HG03575 (cell line): ENCODE results near the gene ANTXR1.

ENCODE experiments used
- ATAC-seq: cut with Tn5 transposase; IDR thresholded peaks from one replicate; pipeline ENCODE4 v1.9.1; 2021; ENCODE audit not compliant: unreplicated experiment, insufficient number of reproducible peaks, low FRiP score; ENCODE audit errors: extremely low read depth

Gene ANTXR1

DNA sequence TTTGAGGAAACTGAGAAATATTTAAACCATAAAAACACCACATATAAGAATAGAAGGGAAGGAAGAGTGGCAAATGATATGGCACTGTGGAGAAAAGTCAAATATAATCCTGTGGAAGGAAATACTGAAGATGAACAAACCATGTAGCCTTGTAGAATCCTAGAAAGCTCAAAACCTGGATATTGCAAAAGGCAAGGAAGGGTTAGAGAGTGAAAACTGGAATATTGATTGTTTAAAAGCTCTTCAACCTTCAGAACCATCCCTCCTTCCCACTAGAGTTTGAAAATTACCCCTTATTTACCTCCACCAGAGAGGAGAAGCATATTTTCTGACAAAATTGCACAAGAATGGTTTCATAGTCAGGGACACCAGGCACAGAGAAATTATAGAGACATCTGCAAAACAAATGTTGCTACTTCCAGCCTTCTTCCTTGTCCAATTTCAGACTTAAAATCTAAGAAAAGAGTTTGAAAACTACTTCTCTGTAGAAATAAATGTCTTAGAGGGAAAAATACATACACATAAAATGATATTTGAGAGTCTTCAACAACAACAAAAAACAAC is 48.0 kb downstream of the ANTXR1 start:
- ATAC-seq, result no peak

DNA sequence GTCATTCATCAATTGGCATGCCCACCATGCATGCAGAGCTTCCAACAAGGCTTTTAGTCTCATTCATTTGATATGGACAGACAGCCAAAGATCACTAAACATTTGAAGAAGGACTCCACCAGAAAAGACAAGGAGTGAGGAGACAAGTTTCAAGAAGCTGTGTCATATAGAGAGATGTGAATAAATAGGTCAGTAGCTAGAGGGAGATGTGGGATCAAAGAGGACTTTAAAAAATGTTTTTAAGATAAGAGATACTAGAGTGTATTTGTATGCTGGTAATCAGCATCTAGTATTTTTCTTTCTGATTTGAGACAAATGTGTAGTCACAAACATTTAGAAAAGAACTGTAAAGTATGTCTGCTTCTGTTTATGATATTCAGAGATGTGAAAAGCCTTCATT is 48.5 kb downstream of the ANTXR1 start:
- ATAC-seq, result no peak

DNA sequence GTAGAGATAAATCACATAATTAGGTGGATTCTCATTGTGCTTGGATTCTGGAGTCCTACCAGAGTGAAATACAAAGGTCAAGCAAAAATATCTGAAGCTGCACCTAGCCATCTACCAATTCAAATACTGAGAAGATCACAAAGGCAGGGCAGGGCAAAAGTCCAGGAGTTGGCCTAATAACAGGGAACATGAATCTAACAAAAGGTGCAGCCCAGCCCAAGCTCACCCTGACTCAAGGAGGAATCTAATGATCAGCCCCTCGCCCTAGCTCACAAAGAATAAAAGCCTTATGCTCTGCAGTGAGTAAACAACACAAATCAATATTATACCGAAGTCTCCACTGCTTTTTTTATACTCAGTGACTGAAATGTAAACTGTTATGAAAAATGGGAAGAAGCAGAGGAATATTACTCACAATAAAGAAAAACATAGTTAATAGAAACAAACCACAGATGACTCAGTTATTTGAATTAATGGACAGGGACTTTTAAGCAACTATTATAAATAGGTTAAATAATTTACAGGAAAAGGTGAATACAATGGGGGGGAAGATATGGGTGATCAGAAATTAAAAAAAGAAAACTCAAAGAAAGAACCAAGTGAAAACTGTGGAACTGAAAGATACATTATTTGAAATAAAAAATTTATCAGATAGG is 49.5 kb downstream of the ANTXR1 start:
- no peak for ATAC-seq

DNA sequence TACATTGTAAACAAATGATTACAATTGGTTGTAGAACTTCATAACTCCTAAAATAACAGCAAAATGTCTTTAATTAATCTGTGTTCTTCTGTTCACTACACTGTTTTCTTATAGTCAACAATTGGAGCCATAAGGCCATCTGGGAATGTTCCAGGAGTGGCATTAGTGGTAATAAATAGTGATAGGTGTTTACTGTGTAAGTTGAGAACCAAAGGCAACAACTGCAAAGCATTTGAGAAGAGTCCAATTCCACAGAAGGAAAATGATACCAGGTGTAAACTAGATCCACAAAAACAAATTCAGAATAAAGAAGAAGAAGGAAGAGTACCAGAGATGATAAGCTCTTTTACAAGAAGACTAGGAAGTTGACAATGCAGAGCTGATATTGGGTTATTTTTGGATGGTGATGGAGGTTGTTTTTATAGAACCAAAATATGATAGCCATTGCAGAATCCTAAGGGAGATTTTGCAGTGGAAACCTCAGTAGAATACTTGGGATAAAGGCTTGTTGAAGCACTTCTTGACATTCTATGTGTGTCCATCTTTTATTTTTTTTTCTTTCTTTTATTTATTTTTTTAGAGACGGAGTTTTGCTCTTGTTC is 52.9 kb downstream of the ANTXR1 start:
- ATAC-seq, result no peak

DNA sequence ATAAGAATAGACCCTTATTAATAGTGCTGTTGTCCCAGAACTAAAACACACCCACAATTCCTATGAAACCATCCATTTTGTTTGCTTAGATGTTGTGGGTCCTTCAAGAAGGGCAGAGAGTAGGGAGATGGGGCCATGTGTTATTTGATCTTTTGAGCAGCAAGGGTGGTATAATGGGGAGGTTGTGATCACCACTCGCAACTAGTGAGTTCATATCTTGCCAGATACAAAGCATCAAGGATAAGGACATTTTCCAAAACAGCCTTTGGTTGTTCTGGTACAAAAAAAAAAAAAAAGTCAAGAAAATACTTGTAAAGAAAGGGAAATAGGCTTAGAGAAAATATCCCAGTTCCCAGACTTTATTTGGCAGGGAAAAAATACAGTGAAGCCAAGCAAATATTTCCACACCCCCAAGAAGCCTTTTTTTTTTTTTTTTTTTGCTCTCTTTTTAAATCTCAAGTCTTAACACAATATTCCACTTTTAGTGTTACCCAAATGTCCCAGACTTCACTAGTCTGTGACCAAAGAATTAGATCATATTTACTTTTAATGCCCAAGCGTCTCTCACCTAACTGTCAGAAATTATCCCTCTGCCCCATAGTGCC is 54.1 kb downstream of the ANTXR1 start:
- no peak for ATAC-seq

DNA sequence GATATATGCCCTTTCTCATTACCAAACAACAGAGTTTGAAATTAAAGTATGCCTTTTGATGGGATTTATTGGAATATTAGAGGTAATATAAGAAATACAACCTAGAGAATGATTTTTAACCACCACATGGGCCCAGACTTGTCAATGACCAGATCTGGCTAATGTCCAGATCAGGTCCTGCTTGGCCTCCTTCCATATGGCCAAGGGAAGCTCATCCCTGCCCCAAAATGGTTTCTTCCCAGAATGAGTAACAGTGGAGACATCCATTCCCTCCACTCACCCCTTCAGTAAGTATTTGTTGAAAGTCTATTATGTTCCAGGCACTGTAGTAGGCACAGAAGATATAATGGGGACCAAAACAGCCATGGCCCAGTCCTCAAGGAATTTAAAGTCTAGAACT is 54.9 kb downstream of the ANTXR1 start:
- ATAC-seq, result no peak

DNA sequence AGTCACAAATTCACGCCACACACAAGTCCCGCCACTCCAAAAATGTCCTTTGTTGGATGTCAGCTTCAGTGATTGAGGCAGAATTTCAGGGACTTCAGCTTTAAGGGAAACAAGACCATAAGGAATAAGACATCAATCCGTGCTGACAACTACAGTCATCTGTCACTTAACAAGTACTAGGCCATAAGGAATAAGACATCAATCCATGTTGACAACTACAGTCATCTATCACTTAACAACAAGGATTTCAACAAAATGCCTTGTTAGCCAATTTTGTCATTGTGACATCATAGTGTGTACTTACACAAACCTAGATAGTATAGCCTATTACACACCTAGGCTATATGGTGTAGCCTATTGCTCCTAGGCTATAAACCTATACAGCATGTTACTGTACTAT is 58.0 kb downstream of the ANTXR1 start:
- no peak for ATAC-seq

DNA sequence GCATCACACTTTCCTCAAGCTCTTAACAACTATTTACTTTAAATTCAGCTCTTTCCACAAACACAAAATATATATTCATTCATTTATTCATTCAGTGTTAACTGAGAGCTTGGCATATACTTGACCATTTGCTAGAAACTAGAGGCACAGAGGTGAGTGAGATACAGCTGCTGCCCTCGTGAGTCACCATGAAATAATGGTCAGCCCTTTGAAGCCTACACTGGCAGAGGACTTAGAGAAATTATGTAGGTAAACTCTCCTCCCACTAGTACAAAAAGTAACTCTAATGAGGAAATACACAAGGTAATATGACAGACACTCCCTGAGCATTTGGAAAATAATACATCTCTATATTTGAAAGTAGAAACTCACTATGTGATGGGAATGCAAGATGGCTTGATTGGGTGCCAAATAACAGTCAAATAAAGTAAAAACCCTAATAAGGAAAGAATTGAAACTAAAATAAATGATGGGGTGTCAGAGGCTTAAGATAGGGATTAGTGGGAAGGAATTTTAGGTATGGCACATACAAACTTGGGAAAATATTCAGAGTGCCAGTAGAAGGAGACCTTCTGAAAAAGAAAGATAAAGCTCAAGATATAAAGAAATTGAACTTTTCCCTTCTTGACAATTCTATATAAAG is 61.1 kb downstream of the ANTXR1 start:
- no peak for ATAC-seq

DNA sequence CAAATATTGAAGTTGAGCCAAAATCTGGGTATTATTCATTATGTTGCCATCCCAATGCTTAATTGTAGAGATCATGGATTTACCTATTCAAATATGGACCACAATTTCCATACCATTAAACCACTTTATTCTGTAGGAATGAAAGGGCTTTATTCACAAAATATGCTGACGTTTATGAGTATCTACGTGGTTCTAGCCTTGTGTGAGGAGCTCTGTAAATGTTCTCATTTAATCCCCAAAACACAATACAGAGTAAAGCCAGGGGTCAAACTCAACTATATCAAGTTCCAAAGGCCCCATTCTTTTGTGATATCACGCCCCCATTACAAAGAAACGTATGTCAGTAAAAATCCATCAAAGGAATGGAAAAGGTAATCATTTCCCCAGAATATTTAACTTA is 61.9 kb downstream of the ANTXR1 start:
- no peak for ATAC-seq

DNA sequence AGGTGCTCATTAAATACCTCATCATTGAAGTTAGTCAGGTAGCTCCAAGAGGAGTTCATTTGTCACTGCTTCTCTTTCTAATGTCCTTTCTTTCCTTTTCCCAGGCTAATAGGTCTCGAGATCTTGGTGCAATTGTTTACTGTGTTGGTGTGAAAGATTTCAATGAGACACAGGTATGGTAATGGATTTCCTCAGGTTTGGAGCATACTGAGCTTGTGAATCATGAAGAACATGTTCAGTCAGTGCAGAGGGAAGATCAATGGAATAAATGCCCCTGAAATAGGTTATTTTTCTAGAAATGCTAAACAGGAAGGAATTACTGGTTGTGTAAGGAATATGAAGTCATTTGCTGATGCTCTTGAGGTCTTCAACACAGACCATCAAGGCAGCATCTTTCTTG is 62.5 kb downstream of the ANTXR1 start:
- ATAC-seq, result no peak

DNA sequence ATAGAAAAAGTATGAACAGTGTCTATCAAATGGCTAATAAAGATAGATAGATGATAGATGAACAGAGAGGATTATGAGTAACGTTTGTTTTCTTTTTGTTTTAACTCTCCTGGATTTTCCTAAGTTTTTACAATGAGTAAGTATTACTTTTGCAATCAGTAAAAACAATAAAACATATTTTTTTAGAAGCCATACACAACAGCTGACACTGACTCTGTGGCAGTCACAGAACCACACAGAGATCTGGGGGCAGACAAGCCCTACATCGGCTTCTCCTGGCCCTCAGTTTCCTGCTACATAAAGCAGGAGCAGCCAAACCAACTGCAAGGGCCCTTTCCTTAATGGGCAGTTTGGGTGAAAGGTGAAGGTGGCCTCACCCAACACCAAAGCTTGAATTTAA is 63.6 kb downstream of the ANTXR1 start:
- no peak for ATAC-seq

DNA sequence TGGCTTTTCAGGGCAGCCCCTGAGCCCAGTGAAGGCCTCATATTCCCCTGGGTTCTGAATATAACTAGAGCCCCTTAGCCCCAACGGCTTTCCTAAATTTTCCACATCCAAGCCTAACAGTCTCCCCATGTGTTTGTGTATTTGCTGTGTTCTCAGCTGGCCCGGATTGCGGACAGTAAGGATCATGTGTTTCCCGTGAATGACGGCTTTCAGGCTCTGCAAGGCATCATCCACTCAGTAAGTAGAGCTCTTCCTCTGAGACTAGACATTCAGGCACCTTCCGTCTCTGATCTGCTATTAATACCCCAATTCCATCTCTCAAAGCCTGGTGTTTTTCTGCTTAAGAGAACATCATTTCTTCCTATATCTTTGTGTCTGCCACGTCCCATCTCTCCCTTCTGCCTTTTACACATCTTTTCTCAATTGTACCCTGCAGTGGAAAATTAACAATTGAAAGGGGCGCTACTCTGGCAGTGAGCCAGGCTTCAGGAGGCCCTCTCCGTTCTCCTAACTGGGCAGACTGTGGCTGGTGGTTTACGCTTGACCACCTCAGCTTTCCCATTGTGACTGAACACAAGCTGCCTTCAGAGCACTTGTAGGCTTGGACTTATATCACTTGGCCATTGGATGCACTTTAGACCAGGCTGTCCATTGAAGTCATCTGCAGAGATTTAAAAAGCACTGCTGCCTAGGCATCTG is 64.4 kb downstream of the ANTXR1 start:
- no peak for ATAC-seq

DNA sequence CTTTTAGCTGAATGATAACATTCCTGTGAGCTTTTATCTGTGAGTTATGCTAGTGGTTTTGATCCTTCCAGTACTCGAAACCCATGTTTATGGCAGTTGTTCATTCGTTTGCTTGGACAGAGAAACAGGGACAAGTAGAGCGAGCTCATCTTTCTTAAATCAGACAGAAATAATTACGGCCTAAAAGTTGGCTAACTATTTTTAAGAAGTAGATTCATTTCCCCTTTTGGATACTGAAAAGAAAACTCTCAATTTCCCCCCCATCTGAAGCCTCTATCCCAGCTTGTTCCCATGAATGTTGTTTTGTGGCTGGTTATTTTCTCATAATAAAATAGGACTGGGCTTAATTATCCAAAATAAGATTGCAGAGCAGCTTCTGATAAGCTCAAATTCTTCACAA is 67.1 kb downstream of the ANTXR1 start:
- ATAC-seq, result no peak

DNA sequence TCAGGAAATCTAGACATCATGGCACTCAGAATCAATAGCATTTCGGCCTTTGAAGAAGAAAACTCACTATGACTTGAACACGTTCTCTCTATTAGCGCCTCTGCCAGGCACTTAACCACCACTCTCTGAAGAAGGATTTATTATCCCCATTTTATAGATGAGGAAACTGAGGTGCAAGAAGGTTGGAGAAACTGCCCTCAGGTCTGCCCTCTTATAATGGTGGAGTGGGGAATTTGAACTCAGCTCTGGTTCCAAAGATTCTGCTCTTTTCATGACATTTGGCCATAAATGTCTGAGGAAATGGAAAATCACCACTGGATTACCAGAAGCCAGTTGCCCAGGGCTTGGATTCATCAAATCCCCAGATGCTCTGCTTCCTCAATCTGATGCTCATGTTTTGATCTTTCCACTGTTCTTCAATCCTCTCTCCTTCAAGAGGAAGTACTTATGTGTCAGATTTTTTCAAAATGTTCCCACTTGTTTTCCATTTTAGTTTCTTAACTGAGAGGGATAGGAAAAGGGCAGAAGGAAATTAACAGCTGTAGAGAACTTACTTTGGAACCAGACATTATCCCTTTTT is 68.1 kb downstream of the ANTXR1 start:
- no peak for ATAC-seq

DNA sequence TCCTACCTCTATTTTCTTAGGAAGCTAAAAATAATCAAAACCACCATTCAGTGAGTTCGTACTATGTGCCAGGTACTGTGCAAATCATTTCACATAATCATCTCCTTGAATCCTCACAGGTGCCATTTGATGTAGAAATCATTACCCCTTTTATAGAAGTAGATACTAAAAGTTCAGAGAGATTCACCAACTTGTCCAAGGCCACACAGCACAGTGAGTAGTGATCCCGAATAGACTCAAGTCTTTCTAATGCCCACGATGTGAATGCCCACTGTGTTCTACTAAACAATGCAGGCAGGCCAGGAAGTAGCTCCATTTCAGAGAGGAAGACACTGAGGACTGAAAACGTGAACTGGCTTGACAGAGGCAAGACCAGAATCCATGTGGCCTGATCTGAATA is 68.8 kb downstream of the ANTXR1 start:
- ATAC-seq, result no peak

DNA sequence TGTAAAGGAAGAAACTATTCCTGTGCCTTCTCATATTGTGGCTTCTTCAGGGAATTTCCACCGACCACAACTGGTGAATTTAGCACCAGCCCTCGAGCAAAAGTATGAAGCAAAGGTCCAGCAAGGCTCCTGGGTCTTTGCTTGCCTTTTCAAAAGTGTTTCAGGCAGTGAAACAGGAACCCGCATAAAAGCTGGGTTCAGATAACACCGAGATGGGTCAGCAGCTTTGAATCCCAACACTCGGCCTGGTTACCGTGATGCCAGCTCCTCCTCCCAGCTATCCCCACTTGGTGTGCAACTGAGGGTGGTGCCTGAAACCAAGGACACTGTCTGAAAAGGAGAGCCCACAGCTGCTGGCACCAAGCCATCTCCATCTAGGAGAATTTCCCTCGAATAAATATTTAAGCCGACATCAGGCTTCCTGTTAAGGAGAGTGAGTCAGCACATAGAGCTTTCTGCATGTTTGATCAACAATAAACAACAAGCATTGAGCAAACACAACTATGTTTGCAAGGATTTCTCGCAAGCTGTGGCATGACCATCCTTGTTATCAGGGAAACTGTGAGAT is 69.5 kb downstream of the ANTXR1 start:
- no peak for ATAC-seq

DNA sequence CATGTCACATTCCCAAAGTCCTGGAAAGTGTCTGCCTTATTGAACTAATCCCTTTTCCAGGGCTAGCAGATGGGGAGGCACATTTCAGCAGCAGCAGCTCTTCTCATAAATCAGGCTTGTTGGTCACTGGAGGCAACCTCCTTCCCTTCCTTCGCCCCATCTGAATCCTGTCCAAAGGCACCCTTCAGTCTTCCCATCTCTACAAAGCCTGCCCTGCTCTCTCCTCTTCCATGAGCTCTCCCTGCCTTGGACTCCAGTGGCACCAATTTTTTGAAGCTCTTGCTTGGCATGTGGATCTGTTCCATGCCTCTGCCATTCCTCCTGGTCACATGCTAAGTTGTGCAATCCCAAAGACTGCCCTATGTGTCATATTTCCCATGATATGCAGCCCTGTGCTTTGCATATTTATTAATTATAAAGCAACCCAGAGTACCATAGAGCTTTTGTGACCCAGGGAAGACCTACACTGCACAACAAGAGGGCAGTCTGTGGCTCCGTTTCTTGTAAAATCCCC is 70.3 kb downstream of the ANTXR1 start:
- no peak for ATAC-seq

DNA sequence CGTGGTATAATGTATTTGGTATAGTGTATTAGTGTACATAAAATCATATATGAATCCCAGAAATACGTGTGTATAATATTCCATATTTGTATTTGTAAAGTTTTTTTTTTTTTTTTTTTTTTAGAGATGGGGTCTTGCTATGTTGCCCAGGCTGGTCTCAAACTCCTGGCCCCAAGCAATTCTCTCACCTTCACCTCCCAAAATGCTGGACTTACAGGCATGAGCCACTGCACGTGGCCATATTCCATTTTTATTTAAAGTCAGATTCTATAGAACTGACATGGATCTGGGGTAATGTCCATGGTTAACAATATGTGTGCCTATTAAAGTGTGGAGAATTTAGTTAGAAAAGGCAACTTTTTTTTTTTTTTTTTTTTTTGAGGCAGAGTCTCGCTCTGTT is 71.5 kb downstream of the ANTXR1 start:
- no peak for ATAC-seq

DNA sequence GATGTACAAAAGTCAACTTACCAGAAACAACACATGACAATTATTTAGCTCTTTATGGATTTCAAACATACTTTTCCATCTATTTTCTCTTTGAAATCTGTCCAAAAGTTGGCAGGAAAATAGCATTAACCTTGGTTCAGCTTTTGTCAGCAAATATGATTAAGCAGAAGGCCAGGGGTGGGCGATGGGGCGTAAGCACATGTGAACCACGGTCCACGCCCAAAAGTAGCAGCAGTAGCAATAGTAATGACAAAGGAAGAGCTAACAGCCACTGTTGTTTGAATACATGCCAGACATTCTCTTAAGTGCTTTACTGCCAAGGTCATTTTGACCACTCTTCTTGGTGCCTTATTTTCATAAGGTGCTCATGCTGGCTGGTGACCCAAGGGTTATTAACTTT is 73.5 kb downstream of the ANTXR1 start:
- no peak for ATAC-seq
